ENCODE measurements around the gene MYH6.
"Not testable (repeated sequence)": the region's sequence is repeated elsewhere in the genome, so short reads cannot be mapped to it uniquely, and the experiment has no call there.

MYH6 gene

DNA sequence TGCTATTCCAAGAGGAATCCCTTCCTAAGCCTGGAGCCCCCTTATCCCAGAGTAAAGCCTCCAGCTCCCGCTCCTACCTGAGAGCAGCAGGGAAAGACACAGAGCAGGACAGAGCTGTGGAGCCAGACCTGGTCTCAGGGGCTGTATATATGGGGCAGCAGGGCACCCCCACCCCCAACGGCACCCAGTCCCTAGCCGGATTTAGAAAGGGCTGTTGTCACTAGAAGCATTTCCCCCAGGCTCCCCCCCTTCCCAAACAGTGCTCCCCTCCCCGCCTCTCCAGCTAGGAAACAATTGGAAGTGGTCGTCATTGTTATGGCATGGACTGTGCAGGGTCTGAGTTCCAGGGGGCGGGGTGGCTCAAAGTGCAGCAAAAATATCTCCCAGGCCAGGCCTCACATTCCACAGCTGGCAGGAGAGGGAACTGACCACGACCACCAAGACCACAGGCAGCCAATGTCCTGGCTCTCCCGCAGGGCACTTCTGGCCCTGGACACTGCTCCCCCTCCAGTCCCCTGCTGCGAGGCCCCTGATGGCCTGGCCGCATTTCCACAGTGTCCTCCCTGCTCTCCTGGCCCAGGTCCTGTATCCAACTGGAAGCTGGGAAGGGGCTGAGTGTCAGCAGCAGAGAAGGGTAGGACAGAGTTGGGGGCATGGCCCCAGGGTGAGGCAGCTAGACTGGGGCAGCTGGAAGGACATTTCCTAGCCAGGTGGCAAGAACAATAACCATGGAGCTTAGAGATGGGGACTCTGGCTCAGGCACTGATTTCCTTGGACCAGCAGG lies 27.7 kb upstream of the MYH6 start, which contains the start of gene MYH7:
Gene MYH7, minus strand, starts transcription at position 118 of the 784 bp plus-strand sequence. CDS start 1,928 bp downstream, outside the sequence.
- no peak for DNase-seq (ENCODE audit: low read depth)

DNA sequence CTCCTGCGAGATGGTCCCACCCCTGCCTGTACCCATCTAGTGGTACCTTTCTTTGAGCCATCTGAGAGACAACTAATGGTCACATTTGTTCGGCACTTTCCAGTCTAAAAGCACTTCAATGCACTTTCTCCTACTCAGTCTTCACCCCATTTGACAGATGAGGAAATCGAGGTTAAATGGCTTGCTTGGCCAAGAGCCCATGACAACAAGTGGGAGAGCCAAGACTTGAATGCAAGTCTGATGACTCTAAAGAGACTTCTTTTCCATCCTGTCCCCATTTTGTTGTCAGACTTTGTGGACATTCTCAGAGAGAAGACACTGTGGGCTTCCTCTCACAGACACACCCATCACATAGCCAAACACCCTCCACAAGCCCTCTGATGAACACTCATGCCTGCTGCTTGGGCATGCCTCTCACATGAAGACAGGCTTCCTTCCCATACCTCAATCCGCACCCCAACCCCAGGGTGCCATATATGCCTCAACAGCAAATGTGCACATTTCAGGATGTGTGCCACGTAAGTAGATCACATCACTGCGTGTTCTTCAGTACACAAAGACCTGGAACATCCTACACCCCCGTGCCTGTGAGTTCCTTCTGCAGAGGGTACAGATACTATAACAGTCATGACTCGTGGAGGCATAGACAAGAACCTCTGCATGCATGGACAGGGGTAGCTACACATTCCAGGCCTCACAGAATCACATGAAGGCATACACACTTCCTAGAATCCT lies 26.6 kb upstream of the MYH6 start:
- no peak for DNase-seq (ENCODE audit: low read depth)

- DNase-seq (ENCODE audit: low read depth) = no peak
Measured at GRCh38 chr14:23433457-23433856, 25.4 kb upstream of the MYH6 start.

DNA sequence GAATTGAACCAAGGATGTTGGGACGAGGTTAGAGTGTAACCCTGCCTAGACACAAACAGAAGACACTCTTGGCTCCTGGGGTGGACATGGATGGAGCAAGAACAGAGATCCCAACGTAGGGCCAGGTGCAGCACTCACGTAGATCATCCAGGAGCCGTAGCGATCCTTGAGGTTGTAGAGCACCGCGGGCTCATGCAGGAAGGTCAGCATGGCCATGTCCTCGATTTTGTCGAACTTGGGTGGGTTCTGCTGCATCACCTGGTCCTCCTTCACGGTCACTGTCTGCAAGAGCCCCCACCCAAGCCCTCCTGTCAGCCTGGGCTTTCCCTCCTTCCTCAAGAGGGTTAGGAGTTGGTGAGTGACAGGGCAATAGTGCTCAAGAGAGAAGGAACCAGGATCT lies 24.9 kb upstream of the MYH6 start:
- DNase-seq (ENCODE audit: low read depth) = no peak

GRCh38 chr14:23432102-23432925 lies 24.2 kb upstream of the MYH6 start:
- DNase-seq (ENCODE audit: low read depth) = no peak

DNA sequence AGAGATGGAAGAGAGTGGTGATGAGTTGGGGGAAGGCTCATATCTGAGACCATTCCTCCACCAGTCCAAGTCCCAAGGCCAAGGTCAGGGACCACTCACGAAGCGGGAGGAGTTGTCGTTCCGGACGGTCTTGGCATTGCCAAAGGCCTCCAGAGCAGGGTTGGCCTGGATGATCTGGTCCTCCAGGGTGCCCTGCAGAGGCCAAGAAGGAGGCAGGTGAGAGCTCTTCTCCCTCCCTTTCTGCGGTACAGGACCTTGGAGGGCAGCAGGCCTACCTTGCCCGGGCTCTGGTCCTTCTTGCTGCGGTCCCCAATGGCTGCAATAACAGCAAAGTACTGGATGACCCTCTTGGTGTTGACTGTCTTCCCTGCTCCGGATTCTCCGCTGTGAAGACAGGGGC lies 23.4 kb upstream of the MYH6 start:
- DNase-seq (ENCODE audit: low read depth) = no peak

- DNase-seq (ENCODE audit: low read depth) = no peak
Measured at GRCh38 chr14:23430723-23431085, 22.6 kb upstream of the MYH6 start.

DNA sequence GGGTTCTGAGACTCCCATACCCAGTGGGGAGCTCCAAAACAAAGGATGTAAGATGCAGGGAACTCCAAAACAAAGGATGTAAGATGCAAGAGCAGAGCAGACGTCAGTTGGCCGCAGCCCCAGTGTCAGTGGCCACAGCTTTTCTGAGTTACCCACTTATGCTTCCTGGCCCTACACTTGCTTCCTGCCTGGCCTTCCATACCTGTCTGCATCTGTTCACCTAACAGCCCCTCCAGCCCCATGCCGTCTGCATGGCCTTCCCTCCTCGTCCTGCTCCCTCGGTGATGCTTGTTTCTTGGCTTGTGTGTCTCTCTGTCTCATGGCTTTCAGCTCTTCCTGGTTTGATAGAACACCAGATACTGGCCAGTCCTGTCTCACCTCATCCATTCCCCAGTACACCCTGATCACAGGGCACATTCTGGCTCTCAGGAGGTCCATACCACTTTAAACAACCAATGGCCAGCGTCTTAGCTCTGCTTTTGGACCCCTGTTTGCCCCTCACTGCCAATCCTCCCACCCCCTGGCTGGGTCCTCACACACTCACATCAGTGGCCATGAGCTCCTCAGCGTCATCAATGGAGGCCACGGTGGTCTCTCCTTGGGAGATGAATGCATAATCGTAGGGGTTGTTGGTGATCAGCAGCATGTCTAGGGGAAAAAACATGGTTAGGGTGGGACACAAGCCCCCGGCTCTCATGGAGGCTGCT lies 22.1 kb upstream of the MYH6 start:
- no peak for DNase-seq (ENCODE audit: low read depth)

DNA sequence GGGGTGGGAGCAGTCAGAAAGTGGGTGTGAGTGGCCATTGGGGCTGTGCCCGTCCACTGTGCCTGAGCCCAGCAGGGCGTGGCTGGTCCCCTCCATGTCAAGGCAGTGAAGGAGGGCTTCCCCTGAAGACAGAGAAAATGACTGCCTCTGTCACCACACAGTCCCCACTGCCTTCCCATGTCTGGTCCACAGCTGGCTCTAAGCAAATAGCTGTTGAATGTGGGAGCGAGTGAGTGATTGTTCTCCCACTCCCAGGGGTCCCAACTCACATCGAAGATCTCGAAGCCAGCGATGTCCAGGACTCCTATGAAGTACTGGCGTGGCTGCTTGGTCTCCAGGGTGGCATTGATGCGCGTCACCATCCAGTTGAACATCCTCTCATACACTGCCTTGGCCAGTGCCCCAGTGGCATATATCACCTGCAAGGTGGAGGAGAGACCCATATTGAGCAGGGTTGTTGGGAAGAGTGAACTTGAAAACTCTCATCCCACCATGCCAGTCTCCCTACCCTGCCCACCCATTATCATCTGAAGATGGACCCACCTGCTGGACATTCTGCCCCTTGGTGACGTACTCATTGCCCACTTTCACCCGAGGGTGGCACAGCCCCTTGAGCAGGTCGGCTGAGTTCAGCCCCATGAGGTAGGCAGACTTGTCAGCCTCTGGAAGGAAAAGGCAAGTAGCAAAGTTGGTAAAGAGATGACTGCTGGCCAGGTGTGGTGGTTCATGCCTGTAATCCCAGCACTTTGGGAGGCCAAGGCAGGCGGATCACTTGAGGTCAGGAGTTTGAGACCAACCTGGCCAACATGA lies 20.8 kb upstream of the MYH6 start:
- DNase-seq (ENCODE audit: low read depth) = no peak

- not testable (repeated sequence) for DNase-seq (ENCODE audit: low read depth)
Measured at GRCh38 chr14:23425798-23426197, 17.7 kb upstream of the MYH6 start.

DNA sequence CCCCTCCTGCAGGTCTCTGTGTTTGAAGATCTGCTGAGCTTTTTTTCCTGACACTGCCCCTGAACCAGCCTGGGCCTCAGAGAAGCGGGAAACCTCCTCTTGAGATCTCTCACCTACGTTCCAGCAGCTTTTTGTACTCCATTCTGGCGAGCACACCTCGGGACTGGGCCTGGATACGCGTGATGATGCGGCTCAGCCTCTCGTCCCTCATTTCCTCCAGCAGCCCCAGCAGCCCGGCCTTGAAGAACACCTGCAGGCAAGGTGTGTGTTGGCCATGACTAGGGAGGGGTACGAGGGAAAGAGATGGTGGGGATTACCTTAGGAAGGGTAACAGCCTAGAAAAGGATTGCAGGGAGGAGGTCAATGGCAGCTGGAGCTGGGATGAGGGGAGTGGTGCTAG lies 17.1 kb upstream of the MYH6 start:
- no peak for DNase-seq (ENCODE audit: low read depth)

GRCh38 chr14:23423657-23424056 lies 15.6 kb upstream of the MYH6 start:
- no peak for DNase-seq (ENCODE audit: low read depth)

DNA sequence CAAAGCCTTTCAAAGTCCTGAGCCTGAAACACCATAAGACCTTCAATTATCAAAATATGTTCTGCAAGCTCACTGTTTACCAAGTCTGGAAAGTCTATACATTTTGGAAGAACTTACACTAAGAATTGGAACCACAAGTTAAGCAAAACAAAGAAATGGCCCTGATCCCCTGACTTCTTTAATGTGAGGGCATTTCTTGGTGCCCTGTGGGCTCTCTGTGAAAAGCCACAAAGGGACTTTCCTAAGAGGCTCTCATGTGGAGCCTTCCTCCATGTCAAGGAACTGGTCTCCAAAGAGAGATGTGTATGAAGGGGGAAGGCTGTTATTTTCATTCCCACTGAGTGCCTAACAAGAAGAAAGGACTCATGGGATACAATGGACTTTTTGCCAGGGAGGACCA lies 13.5 kb upstream of the MYH6 start:
- DNase-seq (ENCODE audit: low read depth) = no peak

DNA sequence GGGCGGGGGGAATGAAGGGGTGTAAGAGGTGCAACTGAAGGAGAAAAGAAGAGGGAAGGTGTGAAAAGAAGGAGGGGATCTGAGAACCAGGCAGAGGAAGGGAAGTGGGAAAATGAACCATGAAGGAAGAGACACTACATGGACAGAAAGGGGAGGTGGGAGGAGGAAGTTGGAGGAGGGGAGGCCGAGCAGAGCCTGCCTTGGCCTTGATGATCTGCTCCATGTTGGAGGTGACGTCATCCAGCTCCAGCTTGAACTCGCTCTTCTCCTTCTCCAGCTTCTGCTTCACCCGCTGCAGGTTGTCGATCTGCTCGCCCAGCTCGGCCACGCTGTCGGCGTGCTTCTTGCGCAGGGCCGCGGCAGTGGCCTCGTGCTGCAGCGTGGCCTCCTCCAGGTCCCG lies 11.6 kb upstream of the MYH6 start:
- DNase-seq (ENCODE audit: low read depth) = not testable (repeated sequence)

- DNase-seq (ENCODE audit: low read depth) = no peak
Measured at GRCh38 chr14:23418021-23418420, 9.9 kb upstream of the MYH6 start.

GRCh38 chr14:23417269-23417668 lies 9.2 kb upstream of the MYH6 start:
- not testable (repeated sequence) for DNase-seq (ENCODE audit: low read depth)

GRCh38 chr14:23416801-23417200 lies 8.7 kb upstream of the MYH6 start:
- DNase-seq (ENCODE audit: low read depth) = no peak

DNA sequence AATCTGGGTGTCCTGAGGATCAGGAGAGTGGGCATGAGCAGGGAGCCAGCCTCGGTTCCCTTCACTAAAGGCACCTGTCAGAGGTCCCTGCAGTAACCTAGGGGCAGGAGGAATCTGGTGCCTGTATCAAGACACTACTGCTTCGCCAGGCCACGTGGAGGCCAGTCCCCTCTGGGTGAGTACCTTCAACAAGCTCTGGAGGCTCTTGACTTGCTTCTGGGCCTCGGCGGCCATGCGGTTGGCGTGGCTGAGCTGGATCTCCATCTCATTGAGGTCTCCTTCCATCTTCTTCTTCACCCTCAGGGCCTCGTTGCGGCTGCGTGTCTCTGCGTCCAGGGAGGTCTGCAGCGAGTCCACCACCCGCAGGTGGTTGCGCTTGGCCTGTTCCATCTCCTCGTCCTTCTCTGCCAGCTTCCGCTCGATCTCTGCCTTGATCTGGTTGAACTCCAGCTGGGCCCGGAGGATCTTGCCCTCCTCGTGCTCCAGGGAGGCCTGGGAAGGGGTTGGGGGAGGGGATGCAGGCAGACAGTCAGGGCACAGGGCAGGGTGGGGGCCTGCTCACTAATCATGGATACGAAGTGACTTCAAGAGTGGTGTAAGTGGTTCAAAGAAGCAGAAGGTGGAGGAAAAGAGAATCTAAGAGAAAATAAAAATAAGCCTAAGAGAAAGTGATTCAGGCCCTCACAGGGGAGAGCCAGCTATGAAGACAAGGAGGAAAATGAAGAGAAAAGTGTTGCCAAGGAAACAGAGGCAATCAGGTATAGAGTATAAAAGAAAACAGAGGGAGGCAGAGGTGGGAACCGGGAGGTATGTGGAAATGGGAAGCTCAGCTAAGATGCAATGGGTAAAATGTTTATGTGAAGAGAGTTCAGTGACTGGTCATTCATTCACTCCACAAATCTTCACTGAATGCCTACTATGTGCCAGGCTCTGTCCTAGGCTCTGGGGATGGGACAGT lies 8.0 kb upstream of the MYH6 start:
- DNase-seq (ENCODE audit: low read depth) = no peak

DNA sequence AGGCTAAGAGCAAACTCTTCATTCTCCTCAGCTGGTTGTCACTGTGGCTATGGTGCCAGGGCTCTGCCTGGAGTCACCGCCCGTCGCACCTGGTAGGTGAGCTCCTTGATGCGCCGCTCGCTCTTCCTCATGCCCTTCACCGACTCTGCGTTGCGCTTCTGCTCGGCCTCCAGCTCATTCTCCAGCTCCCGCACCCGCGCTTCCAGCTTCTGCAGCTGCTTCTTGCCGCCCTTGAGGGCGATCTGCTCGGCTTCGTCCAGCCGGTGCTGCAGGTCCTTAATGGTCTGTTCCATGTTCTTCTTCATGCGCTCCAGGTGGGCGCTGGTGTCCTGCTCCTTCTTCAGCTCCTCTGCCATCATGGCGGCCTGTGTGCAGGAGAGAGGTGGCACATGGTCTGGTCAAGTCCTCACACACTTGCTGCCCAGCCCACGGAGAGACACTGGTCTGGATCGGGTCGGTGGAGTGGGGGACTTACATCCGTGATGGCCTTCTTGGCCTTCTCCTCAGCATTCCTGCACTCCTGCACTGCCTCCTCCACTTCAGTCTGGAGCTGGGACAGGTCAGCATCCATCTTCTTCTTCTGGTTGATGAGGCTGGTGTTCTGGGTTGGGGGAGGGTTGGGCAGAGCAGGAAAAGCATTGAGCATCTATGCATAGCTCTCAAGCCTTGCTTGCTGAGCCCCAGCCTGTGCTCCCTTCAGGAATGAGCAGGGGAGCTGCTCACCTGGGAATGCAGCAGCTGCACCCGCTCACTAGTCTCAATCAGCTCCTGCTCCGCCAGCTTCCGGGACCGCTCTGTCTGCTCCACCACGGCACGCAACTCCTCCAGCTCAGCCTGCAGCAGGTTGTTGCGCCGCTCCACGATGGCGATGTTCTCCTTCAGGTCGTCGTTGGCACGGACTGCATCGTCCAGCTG lies 7.1 kb upstream of the MYH6 start:
- no peak for DNase-seq (ENCODE audit: low read depth)

Data from activated T-cell treated with anti-CD3 and anti-CD28 coated beads for 48 hours (primary cell).